IPS-NIHi7 (cell line): ENCODE results near the gene C10orf105.

Experiments
- DNase-seq: peaks from one replicate; pipeline ENCODE4 v3.0.0; 2012; ENCODE audit warnings: mixed read lengths; ENCODE audit errors: extremely low spot score

Gene C10orf105, protein sequence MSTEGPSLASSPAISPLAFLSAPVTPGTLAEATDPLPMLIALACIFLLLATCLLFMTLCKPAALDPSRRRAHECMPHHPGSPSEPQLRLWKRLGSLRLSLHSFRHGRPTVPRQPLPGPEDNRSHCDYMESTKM

DNA sequence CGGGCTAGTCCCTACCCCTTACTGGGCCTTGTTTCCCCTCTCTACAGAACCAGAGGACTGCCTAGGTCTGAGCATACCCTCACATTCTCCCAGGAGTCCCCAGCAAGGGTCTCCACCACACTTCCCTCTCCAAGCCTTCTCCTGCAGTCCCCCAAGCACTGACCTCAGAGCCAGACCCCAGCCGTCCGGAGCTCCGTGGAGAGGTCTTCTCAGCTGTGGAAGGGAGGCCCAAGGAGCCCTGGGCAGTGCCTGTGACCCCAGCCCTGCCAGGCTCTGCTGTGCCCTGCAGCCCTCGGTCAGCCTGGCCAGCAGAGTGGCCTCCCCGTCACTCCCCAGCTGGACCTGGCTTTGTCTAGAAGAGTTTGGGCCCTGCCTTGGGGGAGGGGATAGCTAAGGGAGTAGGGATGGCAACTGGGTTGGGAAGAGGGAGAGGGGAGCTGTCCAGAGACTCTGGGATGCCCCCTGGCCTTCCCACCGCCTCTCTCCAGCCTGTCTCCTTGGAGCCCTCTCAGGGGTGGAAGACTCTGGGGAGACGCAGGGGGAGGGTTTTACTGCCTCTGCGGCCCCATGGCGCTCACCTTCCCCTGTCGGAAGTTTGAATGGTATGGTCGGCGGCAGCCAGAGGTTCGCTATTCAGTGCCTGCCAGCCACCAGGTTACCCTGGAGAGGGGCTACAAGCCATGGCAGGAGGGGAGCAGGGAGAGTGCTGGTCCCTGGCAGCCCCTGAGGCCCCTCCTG, at the start of gene C10orf105:
TSS of gene C10orf105 (minus strand) at position 315 of the 738 bp plus-strand sequence. CDS start 3,441 bp downstream, outside the sequence.
- peak; percentile 76 for DNase-seq

DNA sequence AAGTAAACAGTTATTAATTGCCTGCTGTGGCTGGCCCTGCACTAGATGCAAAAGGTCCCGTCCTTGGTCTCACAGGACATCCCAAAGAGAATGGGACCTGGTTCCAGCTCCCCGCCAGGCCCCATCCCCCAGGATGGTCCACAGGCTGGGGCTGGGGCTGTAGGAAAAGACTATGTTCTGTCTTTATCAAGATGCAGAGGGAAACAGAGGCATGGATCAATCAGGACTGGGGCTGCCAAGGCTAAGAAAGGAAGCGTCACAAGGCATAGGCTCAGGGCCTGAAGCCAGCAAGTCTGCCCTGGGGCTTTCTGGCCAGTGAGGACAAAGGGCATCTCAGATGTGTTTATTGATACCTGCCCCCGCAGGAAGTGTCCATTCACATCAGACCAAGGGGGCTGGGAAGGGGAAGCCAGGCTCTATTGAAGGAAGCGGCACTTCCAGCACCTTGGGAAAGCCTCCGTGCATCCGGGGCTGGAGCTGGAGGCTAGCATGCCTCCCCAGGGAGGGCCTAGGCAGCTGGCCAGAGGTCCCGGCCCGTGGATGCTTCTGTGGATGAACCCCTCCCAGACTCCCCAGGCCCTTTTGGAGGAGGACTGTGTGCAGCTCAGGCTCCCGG, 48.0 kb upstream of the C10orf105 start:
- DNase-seq: no peak

DNA sequence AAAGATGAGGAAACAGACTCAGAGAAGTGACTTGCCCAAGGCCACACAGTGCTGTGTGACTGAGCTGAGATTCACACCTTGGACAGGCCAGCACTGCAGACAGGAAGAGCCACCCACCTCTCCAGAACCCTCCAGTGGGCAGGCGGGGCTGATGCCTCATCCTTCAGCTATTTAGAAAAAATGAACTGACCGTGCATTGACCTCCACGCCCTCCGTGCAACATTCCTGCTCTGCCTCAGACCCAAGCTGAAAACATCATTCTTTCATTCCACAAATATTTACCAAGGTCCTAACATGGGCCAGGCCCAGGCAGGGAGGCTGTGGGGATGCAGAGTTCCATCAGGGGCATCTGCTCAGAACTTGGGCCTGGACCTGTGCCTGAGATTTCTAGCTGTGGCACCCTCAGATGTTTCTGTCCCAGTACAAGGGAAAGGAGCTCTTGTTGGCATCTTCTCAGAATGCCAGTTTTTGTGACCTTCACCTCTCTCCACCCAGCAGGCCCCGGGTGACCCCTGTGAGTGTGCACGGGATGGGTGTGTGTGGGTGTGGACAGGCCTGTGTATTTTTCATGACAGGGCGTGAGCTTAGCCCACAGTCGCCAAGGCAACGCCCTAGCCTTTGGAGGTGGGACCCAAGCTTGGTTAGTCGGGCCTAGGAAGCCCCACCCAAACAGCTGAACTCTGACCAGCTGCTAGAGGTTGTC, 47.3 kb upstream of the C10orf105 start:
- no peak for DNase-seq

DNA sequence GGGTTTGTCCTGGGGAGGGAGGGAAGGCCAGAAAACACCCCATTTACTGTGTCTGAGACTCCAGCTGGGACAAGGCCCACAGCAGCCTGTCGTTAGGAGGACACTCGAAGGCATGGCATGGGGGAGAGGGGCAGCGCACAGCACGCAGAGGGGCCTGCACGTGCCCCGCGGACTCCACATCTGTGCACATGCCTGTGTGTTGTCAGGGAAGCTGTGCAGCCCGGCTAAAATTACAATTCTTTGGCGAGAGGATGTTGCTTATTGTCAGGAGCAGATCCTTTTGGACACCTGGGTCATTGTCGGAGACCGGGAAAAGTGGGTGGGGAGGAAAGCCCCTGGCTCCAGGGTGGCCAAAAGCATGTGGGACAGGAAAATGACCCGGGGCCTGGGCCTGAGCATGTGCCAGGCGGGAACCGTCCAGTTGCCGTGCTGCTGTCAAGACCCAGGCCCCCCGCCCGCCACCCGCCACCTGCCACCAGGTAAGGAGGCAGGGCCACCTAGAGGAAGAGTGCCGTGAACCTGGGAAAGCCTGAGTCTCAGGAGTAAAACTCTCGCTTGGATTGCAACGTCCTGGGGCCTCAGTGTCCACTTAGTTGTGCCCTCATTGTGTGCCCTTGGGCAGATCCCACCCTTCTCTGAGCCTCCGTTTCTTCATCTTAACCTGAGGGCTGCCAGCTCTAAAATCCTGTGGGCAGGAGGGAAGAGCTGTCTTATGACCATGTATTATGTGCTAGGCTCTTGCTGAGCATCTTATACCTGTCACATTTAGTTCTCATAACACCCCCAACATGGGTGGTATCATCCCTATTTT, 46.5 kb upstream of the C10orf105 start:
- no peak for DNase-seq

DNA sequence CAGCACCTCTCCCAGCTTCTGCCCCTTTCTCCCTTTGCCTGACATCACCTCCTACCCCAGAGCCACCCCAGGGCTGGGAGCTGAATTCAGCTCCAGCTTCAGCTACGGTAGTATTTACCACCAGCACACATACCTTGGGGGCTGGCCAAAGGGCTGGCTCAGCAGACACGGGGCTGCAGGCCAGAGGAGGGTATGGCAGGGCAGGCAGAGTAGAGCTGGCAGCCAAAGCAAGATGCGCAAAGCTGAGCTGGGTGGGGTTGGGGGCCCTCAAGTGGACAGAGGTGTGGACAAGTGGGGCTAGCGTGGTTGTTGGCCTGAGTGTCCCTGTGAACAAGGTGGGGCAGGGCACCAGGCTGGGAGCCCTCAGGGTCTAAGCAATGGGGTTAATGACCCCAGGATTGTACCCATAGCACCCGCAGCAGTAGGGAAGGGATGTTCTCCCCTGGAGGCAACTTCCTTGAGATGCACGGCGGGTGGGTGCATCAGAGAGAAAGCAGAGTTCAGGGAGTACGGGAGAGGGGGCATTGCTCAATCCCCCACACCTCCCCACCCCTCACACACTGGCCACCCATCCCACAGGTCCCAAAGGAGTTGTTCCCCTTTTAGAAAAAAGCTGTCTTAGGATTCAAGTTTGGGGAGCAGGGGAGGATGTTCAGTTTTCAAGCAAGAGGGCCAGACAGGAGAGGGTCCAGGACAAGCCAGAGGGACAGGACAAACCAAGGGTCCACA, 45.8 kb upstream of the C10orf105 start:
- no peak for DNase-seq

DNA sequence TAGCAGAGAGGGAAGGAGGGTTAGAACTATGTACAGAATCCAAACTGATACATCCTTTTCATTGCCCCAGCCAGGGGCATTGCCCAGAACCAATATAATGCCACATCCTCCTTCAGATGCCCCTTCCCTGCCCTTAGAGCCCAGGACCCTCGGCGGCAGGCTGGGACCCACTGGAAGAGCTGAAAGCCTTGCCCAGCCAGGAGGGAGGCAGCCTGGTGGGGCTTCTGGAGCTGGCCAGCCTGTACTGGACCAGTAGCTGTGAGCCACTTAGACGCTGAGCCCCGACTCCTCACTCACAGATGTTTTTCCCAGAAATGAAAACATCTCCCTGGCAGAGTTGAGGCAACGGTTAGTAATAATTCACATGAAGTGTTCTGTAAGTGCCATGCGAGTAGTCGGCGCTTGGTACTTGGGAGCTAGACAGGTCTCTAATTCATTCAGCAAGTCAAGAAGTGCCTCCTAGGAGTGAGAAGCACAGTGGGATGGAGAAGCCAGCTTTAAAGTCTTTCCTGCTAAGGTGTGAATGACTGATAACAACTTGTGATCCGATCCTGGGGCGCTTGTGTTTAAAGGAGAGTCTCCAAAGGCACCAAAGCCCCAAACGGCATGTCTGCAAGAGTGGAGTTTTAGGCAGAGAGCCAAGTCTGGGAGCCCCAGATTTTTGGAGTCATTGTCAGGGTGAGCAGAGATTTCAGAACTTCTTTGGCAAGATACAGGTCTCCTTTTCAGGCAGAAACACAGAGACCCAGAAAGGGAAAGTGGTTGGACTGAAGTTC, 44.0 kb upstream of the C10orf105 start:
- DNase-seq: no peak

DNA sequence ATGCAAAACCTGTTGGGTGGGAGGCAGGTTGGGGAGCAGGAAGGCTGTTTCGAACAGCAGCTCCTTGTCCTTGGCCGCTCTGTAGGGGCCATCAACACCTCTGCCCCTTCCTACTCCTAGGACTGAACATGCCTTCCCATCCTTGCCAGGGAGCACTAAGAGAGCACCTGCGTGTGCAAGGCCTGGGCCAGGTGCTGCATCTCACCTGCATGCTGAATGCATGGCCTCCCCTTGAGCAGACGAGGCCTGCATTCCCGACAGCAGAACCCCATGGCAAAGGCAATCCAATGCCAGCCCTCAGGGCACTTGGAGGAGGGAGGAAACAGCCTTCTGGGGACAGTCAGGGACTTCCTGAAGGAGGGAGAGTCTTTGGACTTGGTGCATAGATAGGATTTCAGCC, 42.7 kb upstream of the C10orf105 start:
- DNase-seq: no peak

DNA sequence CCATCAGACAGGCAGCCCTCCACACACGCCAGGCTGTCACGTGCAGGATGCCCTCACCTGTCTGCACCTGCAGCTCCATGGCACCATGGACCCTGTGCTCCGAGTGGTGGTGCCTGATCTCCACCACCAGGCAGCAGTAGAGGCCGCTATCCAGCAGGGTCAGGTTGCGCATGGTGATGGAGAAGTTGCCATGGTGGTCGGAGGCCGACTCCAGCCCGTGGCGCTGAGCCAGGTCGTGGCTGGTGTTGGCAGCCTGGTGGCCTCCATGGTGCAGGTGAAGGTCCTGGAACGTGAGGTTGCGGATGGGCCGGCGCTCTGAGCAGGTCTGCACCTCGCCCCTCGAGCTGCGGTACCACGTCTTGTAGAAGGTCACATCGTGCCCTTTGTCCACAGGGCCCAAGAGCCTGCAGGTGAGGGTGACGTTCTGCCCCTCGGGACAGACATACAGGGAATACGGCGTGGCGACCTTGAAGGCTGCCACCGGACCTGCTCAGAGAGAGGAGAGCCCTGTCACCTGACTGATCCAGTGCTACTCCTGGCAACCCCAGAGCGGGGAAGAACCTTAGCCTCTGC, 42.0 kb upstream of the C10orf105 start:
- peak; percentile 61 for DNase-seq

DNA sequence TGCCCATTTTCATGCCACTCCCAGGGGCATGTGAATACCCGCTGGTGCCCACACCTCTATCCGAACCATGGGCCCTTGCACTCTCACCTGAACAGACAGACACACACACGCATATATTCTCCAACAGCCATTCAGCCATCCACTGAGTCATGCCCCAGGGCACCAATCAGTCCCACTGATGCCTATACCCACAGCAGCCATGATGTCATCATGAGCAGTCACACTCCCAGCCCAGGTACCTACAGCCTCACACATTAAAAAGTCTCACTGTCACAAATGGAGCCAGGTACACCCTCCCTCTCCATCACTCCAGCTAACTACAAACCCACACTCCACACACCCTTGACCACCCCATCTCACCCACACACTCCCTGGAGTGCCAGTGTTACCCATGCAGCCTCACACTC, 41.5 kb upstream of the C10orf105 start:
- DNase-seq: no peak

DNA sequence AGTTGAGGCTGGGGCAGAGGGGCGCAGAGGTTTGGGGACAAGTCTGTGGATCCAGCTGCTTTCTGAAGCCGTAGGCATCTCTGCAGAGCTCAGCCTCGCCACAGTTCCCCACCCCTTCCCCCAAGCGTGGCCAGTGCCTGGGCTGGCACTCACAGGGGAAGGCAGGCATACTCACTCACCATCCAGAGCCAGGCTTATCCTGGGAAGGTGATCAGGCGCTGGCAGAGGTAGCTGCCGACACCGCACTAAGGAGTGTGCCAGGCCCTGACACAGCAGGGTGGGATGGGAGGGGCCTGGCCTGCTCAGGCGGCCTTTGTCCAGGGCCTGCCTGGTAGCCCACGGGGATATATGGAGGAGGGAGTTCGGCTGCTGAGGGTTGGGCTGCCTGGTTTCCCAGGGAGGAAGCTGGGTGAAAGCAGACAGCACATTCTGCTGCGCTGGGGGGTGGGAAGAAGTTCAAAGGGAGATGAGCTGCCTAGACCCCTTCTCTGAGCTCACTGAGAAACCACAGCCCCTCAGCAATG, 37.9 kb upstream of the C10orf105 start:
- peak; percentile 49 for DNase-seq

DNA sequence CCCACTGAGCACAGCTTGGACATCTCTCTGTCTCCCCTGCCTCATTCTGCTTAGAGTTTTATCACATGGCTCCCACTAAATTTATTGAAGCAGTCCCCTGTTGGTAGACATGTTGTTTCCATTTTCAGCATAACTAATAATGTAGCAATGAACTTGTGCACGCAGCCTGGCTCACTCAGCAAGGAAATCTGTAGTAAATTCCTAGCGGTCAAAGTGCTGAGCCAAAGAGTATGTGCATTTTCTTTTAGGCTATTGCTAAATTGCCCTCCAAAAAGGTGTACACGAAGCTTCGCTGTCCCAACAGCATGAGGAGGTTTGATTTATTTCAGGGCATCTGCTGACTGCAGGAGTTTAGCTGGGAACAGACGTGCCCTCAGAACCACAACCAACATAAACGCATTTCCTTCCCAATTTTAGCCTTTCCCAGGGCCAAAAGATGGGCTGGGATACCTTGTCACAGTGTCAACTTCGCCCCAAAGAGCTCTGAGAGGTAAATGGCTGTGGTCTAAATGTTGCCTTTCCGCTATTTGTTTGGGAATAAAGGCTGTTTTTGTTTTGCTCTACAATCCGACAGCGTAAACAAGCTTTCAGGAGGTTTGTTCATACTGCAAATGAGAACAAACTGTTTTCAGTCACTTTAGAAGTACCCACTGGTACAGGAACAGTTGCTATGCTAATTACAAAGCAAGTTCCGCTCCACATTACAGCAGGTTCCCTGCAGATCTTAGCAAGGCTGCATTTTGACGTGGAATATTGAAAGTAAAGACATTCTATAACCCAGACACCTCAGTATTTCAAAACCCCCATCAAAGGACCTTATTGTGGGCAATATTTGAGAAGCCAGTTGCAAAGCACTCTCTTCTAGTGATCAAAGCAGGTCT, 37.0 kb upstream of the C10orf105 start:
- no peak for DNase-seq

DNA sequence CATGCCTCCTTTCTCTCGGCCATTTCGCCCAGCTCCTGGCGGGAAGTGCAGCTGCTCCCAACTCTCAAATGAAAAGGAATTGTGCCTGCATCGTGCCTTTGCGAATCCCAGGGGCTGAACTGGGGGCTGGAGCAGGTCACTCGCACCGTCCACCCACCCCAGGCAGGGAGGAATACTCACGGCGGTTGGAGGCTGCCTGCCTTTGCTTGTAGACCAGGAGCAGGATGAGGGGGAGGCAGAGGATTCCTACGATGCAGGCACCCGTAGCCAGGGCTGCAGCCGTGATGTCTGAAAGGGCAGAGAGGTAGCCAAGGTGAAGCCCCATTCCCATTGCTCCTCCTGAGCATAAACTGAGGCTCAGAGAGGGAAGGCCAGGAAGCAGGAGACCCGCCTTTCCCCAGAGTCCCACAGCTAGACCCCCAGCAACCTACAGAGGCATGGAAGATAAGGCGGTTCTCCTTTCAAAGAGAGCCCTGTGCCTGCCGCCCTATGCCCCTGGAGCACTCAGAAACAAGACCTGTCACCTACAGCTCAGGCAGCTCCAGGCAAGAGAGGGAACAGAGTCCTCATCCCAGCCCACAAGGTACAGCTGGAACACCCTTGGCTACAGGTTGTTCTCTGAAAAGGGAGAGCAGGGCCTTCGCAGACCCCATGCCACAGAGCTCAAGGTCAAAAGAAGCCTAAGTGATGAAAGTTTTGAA, 35.8 kb upstream of the C10orf105 start:
- DNase-seq: no peak

DNA sequence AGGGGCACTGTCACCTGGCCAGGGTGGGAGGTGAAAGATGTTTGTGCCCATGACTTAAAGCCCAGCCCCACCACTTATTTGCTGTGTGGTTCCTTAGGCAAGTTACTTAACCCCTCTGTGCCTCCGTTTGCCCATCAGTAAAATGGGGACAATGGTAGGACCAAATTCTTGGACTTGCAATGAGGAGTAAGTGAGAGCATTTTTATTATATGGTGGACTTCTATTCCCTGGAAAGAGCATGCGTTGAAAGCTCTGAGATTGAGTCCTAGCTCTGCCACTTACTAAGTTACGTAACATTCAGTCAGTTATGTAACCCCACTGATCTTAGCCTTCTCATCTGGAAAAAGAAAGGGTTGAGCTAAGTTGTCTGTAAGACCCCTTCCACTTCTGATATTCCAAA, 35.0 kb upstream of the C10orf105 start:
- no peak for DNase-seq

DNA sequence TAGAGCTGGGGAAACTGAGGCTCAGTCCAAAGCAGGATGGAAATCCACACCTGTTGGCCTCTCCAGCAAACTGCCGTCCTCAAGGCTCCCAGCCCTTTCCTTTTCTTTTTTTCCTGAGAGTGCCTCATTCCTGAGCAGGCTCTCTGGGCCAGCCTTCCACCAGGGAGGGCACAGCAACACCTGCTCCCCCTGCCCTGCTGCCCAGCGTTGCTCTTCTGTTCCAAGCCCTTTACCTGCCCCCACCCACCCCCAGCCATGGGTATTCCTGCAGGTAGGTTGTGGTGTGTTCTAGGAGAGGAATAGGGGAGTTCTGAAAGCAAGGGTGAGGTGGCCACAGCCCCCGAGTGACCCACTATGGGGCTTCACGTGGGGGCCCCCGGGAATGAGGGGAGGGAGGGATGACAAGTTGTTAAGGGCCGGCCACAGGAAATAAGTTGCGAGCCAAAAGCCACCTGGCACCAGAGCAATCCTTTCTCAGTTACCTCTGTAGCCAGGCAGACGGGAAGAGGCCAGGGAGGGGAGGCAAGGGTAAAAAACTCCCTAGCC, 34.5 kb upstream of the C10orf105 start:
- DNase-seq: no peak

DNA sequence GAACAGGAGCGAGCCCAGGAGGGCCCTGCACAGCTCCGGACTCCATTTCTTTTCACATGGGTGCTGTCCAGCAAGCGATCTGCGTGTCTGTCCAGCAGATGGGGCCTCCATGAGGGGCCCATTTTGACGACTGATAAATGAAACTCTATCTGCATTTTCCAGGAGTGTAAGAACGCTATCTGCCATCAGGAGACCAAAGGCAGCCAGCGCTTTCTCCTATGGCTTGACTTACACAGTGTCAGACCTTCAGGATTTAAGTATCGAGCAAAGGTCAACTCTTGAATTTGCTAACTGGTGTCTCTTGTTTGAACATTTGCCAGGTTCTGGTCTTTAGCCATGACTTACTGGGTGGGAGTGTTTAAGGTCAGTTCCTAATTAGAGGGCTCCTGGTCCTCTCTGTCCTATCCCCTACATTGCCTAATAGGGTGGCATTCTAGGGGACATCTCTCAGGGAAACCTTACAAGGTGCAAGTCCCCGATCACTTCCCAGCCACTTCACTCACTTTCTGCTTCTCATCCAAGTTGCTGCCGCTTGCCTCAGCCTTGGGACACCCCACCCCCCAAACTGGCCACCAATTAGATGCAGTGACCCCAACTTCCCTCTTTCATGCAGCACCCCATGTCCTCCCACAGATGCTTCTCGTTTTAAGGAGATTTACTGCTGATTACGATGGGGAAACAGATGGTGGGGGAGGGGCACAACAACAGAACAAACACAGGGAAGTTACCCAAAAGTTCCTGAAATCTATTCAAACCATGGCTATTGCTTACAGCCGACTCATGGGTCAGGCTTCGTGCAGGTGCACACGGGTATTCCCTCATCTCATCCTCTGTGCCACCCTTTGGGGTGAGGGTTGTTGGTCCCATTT, 33.7 kb upstream of the C10orf105 start:
- DNase-seq: no peak

DNA sequence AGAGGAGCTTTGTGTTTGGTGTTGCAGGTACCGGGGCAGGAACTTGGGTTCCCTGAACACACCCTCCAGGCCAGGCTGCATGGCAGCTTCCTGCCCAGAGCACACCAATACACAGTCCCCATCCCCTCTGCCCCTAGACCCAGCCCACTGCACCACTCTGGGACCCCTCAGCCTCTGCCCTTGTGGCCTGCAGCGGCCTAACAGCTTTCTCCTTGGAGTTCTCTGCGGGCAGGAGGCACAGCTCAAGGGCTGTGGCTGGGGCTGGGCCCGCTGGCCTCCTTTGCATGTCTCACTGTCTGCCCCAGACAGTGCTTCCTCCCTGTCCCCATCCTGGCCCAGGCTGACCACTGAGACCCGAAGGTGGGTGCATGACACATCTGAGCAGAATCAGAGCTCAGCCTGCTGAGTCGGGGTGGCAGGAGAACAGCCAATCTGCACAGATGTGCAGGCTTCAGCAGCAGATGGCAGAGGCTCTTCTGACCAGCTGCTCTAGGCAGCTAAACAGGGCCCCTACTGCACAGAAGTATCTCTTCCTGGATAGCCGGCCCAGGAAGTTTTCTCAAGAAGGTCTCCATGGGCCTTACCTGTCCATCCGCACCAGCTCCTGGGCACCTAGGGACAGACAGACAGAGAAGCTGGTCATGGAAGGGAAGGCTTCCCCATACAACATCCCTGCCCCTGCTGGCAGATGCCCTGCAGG, 33.0 kb upstream of the C10orf105 start:
- no peak for DNase-seq
